Left ventricle myocardium inferior (tissue), 1 donor: ENCODE measurements around the gene FTSJ3. TPM values are rescaled to one million over a fixed set of nuclear protein-coding genes. Genes with fewer than 3 reads are reported as not detected.

Experiments used
- DNase-seq: peaks from one replicate; pipeline ENCODE4 v3.0.0-alpha.2; 2020
- H3K27ac ChIP-seq: fragments of 200-600 bp; replicated peaks from 2 replicates; pipeline ENCODE4 v1.8.0; 2021
- H3K27me3 ChIP-seq: fragments of 200-600 bp; 2 replicates; pipeline ENCODE4 v1.8.0; 2021; ENCODE audit warnings: low read depth
- H3K36me3 ChIP-seq: fragments of 200-600 bp; 2 replicates; pipeline ENCODE4 v1.8.0; 2021
- H3K4me1 ChIP-seq: fragments of 200-600 bp; 2 replicates; pipeline ENCODE4 v1.8.0; 2021
- H3K4me3 ChIP-seq: fragments of 200-600 bp; 2 replicates; pipeline ENCODE4 v1.8.0; 2021; ENCODE audit warnings: mild to moderate bottlenecking, moderate library complexity
- H3K9me3 ChIP-seq: fragments of 200-600 bp; replicated peaks from 2 replicates; pipeline ENCODE4 v1.8.0; 2021
- intact Hi-C: fragments of 100-400 bp; cut with micrococcal nuclease; formaldehyde crosslinking; loops from one replicate; pipeline ENCODE4 v1.11.0; 2022
- total RNA-seq: library from RNA; stranded (reverse); fragmentation: NEBNext Ultra II Directional; extraction: Animal tissue kit (Norgen Biotek cat#: 25700); gene quantifications from one replicate; pipeline ENCODE4 v1.2.1, GENCODE V29; 2021
- TF ChIP-seq, protein P1 (sequence below): fragments of 200-600 bp; IDR thresholded peaks from 2 replicates; pipeline ENCODE4 v1.8.0; 2021; ENCODE audit warnings: antibody characterized with exemption, mild to moderate bottlenecking, borderline replicate concordance
- donor health status: DM: no; HTN: yes; CAD: no; lungs with severe emphysema.

FTSJ3 gene
- total RNA-seq, 1 donor from 2014 or later = 36.7 TPM

DNA sequence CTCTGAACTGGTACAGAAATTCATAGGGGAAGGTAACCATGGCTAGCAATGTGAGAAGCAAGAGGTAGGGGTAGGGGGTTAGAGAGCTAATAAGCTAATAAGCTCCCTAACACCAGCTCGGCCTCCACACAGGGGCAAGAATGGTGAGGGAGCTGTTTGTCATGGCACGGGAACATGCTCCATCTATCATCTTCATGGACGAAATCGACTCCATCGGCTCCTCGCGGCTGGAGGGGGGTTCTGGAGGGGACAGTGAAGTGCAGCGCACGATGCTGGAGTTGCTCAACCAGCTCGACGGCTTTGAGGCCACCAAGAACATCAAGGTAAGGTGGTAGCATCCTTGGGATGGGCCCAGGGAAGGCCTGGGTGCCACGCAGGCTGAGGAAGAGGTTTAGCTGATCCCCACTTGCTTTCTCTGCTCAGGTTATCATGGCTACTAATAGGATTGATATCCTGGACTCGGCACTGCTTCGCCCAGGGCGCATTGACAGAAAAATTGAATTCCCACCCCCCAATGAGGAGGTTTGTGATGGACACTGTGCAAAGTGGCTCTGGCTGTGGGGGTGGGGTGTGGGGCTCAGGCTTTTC, 3.5 kb upstream of the FTSJ3 start:
- H3K27me3 ChIP-seq = no peaks in the 10 kb centered on the region
- H3K4me1 ChIP-seq = peaks cover 54% of the 10 kb centered on the region
- DNase-seq = no peak
- no peaks in the 10 kb centered on the region for H3K9me3 ChIP-seq
- peaks cover 71% of the 10 kb centered on the region for H3K36me3 ChIP-seq
- H3K4me3 ChIP-seq = no peak overlapping the region
- intact Hi-C loops = no loop called here
- no peak overlapping the region for H3K27ac ChIP-seq
- TF ChIP-seq, protein P1, sequence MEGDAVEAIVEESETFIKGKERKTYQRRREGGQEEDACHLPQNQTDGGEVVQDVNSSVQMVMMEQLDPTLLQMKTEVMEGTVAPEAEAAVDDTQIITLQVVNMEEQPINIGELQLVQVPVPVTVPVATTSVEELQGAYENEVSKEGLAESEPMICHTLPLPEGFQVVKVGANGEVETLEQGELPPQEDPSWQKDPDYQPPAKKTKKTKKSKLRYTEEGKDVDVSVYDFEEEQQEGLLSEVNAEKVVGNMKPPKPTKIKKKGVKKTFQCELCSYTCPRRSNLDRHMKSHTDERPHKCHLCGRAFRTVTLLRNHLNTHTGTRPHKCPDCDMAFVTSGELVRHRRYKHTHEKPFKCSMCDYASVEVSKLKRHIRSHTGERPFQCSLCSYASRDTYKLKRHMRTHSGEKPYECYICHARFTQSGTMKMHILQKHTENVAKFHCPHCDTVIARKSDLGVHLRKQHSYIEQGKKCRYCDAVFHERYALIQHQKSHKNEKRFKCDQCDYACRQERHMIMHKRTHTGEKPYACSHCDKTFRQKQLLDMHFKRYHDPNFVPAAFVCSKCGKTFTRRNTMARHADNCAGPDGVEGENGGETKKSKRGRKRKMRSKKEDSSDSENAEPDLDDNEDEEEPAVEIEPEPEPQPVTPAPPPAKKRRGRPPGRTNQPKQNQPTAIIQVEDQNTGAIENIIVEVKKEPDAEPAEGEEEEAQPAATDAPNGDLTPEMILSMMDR = no peak

DNA sequence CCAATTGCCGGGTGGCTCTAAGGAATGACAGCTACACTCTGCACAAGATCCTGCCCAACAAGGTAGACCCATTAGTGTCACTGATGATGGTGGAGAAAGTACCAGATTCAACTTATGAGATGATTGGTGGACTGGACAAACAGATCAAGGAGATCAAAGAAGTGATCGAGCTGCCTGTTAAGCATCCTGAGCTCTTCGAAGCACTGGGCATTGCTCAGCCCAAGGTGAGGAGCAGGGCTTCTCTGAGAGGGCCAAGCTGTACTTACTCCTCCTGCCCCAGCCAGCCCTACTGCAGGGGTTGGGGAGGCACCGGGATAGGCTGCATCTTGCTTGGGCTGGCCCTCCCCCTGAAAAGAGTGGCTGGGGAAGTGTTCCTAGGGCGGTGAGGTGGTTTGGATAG, 2.8 kb upstream of the FTSJ3 start:
- peaks cover 59% of the 10 kb centered on the region for H3K4me1 ChIP-seq
- no peaks in the 10 kb centered on the region for H3K27me3 ChIP-seq
- H3K36me3 ChIP-seq = peaks cover 70% of the 10 kb centered on the region
- TF ChIP-seq, protein P1 = no peak
- H3K4me3 ChIP-seq = no peak overlapping the region
- H3K27ac ChIP-seq = no peak overlapping the region
- DNase-seq = no peak
- no peaks in the 10 kb centered on the region for H3K9me3 ChIP-seq
- intact Hi-C loops = no loop called here

DNA sequence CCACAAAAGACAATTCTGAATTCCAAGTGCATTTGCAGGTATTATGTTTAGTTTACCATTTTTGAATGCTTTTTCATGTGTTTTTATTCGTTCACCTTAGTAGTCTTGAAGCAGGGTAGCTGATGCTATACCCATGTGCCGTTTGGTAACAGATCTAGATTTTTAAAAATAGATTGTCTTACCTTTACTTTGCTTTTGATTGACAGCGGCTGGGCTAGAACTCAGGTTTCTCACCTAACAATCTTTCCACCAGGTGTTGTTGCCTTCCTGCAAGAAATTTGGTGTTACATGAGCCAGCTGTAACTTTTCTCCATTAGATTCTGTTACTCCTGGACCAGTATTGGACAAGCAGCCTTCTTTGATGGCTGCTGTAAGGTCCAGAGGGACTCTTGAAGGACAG, 1.5 kb upstream of the FTSJ3 start:
- Histone ChIP-seq H3K4me1 (peaks cover 54% of the 10 kb centered on the region), H3K36me3 (peaks cover 70% of the 10 kb centered on the region), H3K4me3 (peak overlapping the region; percentile 98), H3K9me3 (no peaks in the 10 kb centered on the region), H3K27me3 (no peaks in the 10 kb centered on the region), H3K27ac (peak overlapping the region; percentile 98)
- DNase-seq = no peak
- intact Hi-C loops = no loop called here
- TF ChIP-seq, protein P1 = no peak

DNA sequence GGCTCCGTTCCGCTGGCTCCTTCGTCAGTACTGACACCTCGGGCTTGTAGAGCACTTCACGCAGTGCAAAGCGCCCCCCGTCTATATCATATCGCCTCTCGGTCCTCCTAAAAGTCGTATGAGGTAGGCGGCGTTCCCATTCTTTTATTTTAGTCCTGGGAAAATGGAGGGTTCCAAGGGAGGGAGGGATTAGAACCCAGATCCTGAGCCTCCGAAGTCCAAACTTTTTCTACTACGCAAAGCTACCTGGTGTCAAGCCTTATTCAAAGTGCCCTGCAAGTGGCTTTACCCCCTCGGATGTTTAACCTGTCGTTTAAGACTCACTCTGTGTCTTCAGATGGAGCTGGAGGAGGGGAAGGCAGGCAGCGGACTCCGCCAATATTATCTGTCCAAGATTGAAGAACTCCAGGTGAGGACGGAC, 348 bp upstream of the FTSJ3 start:
- H3K27ac ChIP-seq = peak overlapping the region; percentile 98
- no peaks in the 10 kb centered on the region for H3K9me3 ChIP-seq
- TF ChIP-seq, protein P1 = no peak
- no peaks in the 10 kb centered on the region for H3K27me3 ChIP-seq
- intact Hi-C loops = no loop called here
- H3K36me3 ChIP-seq = peaks cover 70% of the 10 kb centered on the region
- peak overlapping the region; percentile 98 for H3K4me3 ChIP-seq
- DNase-seq = no peak
- H3K4me1 ChIP-seq = peaks cover 54% of the 10 kb centered on the region

DNA sequence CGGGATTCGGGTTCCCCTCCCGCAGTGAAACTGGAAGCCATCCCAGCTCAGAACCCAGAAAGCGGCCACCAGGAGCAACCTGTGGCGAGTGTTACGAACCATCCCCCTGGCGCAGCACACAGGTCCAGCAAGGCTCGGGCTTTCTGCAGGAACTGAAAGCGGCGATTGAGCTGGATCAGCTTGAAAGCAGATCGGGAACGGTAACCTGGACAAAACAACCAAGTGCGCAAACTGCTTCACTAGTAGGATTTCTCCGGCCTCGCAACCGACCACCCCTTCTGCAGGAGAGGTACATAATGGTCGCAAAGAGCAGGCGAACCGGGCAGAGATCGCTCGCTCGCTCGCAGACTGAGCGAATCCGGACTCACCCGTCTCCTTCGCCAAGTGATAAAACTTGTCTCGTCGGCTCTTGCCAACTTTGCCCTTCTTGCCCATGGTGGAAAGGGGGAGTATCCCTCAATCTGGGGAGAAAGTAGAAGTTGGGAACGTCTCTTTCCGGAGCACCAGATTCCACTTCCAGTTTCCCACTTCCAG, 928 bp downstream of the FTSJ3 start:
- peaks cover 70% of the 10 kb centered on the region for H3K36me3 ChIP-seq
- peak; percentile 27 for DNase-seq
- no peaks in the 10 kb centered on the region for H3K9me3 ChIP-seq
- no peaks in the 10 kb centered on the region for H3K27me3 ChIP-seq
- H3K4me1 ChIP-seq = peaks cover 54% of the 10 kb centered on the region
- intact Hi-C loops = no loop called here
- H3K4me3 ChIP-seq = peak overlapping the region; percentile 98
- TF ChIP-seq, protein P1 = no peak
- H3K27ac ChIP-seq = peak overlapping the region; percentile 98
